MM.1S (cell line): ENCODE measurements around the gene DIS3L2.
"Not testable (repeated sequence)": the region's sequence is repeated elsewhere in the genome, so short reads cannot be mapped to it uniquely, and the experiment has no call there.

Experiments used
- DNase-seq: peaks from one replicate; pipeline ENCODE4 v3.0.0-alpha.2; 2015
- H2AFZ ChIP-seq: fragments of 300-600 bp; sonication (generic); 2 replicates; pipeline ENCODE4 v1.6.0; 2016; ENCODE audit warnings: antibody characterized with exemption, low read length
- H3F3A ChIP-seq: fragments of 300-600 bp; sonication (generic); 2 replicates; pipeline ENCODE4 v1.6.1; 2016; ENCODE audit warnings: mild to moderate bottlenecking, antibody characterized with exemption, low read length, moderate library complexity, mixed read lengths; ENCODE audit not compliant: insufficient read depth
- H3K27ac ChIP-seq: fragments of 300-600 bp; sonication (generic); 2 replicates; pipeline ENCODE4 v1.5.1; 2016; ENCODE audit warnings: mild to moderate bottlenecking, low read length
- H3K27me3 ChIP-seq: fragments of 300-600 bp; sonication (generic); replicated peaks from 2 replicates; pipeline ENCODE4 v1.6.0; 2016; ENCODE audit warnings: low read length; ENCODE audit not compliant: insufficient read depth
- H3K36me3 ChIP-seq: fragments of 300-600 bp; sonication (generic); replicated peaks from 2 replicates; pipeline ENCODE4 v1.6.1; 2016; ENCODE audit warnings: mild to moderate bottlenecking, low read length, mixed read lengths; ENCODE audit not compliant: insufficient read depth
- H3K4me1 ChIP-seq: fragments of 300-600 bp; sonication (generic); 2 replicates; pipeline ENCODE4 v1.6.1; 2016; ENCODE audit warnings: low read length, mixed read lengths
- H3K4me2 ChIP-seq: fragments of 300-600 bp; sonication (generic); 2 replicates; pipeline ENCODE4 v1.6.0; 2016; ENCODE audit warnings: low read depth, low read length
- H3K4me3 ChIP-seq: fragments of 300-600 bp; sonication (generic); 2 replicates; pipeline ENCODE4 v1.5.1; 2016; ENCODE audit warnings: low read length, mixed read lengths
- H3K79me2 ChIP-seq: fragments of 300-600 bp; sonication (generic); 2 replicates; pipeline ENCODE4 v1.6.1; 2016; ENCODE audit warnings: mixed run types, low read length, mixed read lengths
- H3K9ac ChIP-seq: fragments of 300-600 bp; sonication (generic); 2 replicates; pipeline ENCODE4 v1.6.1; 2016; ENCODE audit warnings: low read length, mixed read lengths
- H3K9me2 ChIP-seq: fragments of 300-600 bp; sonication (generic); replicated peaks from 2 replicates; pipeline ENCODE4 v1.6.1; 2016; ENCODE audit warnings: mild to moderate bottlenecking, low read length, mixed read lengths; ENCODE audit not compliant: insufficient read depth
- H3K9me3 ChIP-seq: fragments of 300-600 bp; sonication (generic); replicated peaks from 2 replicates; pipeline ENCODE4 v1.6.1; 2016; ENCODE audit warnings: mild to moderate bottlenecking, low read length, mixed read lengths; ENCODE audit not compliant: insufficient read depth
- H4K20me1 ChIP-seq: fragments of 300-600 bp; sonication (generic); 2 replicates; pipeline ENCODE4 v1.6.1; 2016; ENCODE audit warnings: mild to moderate bottlenecking, low read length, moderate library complexity, mixed read lengths; ENCODE audit not compliant: insufficient read depth
- CTCF ChIP-seq: fragments of 300-600 bp; sonication (generic); IDR thresholded peaks from 2 replicates; pipeline ENCODE4 v1.5.1; 2016; ENCODE audit warnings: antibody characterized with exemption, low read length, mixed read lengths
- EZH2 ChIP-seq: fragments of 300-600 bp; sonication (generic); optimal IDR thresholded peaks from 2 replicates; pipeline ENCODE3; 2017; ENCODE audit warnings: low read depth, mild to moderate bottlenecking, antibody characterized with exemption, low read length, mixed read lengths
- EZH2phosphoT487 ChIP-seq: fragments of 300-600 bp; sonication (generic); IDR thresholded peaks from 2 replicates; pipeline ENCODE4 v1.6.1; 2018; ENCODE audit warnings: antibody characterized with exemption, low read length

The DIS3L2 gene

GRCh38 chr2:232368311-232368731 is 406.8 kb downstream of the DIS3L2 start:
- Histone ChIP-seq H3K9me3 (no peaks in the 10 kb centered on the region), H3K9me2 (no peaks in the 10 kb centered on the region), H3K27ac (no peak overlapping the region), H3F3A (peaks cover 11% of the 10 kb centered on the region), H3K4me3 (no peak overlapping the region), H3K36me3 (no peaks in the 10 kb centered on the region), H3K4me1 (peaks cover 11% of the 10 kb centered on the region), H3K27me3 (no peaks in the 10 kb centered on the region), H3K9ac (no peak overlapping the region), H2AFZ (no peak overlapping the region), H4K20me1 (no peaks in the 10 kb centered on the region), H3K79me2 (no peaks in the 10 kb centered on the region), H3K4me2 (no peak overlapping the region)
- DNase-seq, result no peak
- no peak for TF ChIP-seq EZH2
- no peak for TF ChIP-seq EZH2phosphoT487
- no peak for TF ChIP-seq CTCF

- DNase-seq, result no peak
- Histone ChIP-seq H3K4me1 (peaks cover 2% of the 10 kb centered on the region; the same call in 1 of the 2 replicates), H3K4me2 (no peak overlapping the region), H3K4me3 (no peak overlapping the region), H3F3A (peaks cover 2% of the 10 kb centered on the region; the same call in 1 of the 2 replicates), H3K9me3 (no peaks in the 10 kb centered on the region), H3K9ac (no peak overlapping the region), H4K20me1 (no peaks in the 10 kb centered on the region), H3K36me3 (no peaks in the 10 kb centered on the region), H3K27me3 (no peaks in the 10 kb centered on the region), H3K27ac (no peak overlapping the region), H3K9me2 (no peaks in the 10 kb centered on the region), H3K79me2 (no peaks in the 10 kb centered on the region), H2AFZ (no peak overlapping the region)
- TF ChIP-seq CTCF (no peak), EZH2 (no peak), EZH2phosphoT487 (no peak)
These were observed 407.8 kb downstream of the DIS3L2 start for GRCh38 chr2:232369126-232369951.

- not testable (repeated sequence) for H2AFZ ChIP-seq, DNase-seq, H3K9ac ChIP-seq, H3K27ac ChIP-seq, H3F3A ChIP-seq, H3K4me1 ChIP-seq, H3K4me3 ChIP-seq, H3K9me3 ChIP-seq, H4K20me1 ChIP-seq, H3K9me2 ChIP-seq, H3K79me2 ChIP-seq, H3K36me3 ChIP-seq, H3K27me3 ChIP-seq, H3K4me2 ChIP-seq
These were observed 408.5 kb downstream of the DIS3L2 start for GRCh38 chr2:232370007-232370406.
